Kidney (tissue), 14 donors: ENCODE results near the gene WNT7B. TPM values are rescaled to one million over a fixed set of nuclear protein-coding genes. Genes with fewer than 3 reads are reported as not detected.

ENCODE experiments used
- DNase-seq, 5 donors: peaks; one replicate each; pipeline ENCODE4 v3.0.0-alpha.2; 2013 to 2020
- FAIRE-seq: peaks from 2 replicates; lab custom pipeline; 2012; peaks lifted over from hg19 to GRCh38; lab: Jason Lieb, UNC
- H3K27ac ChIP-seq, 2 donors: one replicate each; pipeline ENCODE4 v1.7.0; 2013; ENCODE audit warnings: low read depth in 2 of 2, low read length in 2 of 2, inconsistent platforms in 1 of 2
- H3K27me3 ChIP-seq: one replicate; pipeline ENCODE4 v1.7.1; 2013; ENCODE audit warnings: low read length, inconsistent platforms; ENCODE audit not compliant: control insufficient read depth, insufficient read depth
- H3K36me3 ChIP-seq, 3 donors: one replicate each; pipeline versions ENCODE4 v1.7.0 to v1.7.1; 2013; ENCODE audit warnings: low read length in 3 of 3, control low read depth in 1 of 3, inconsistent platforms in 1 of 3; ENCODE audit not compliant: insufficient read depth in 3 of 3, control insufficient read depth in 2 of 3
- H3K4me1 ChIP-seq, 3 donors: one replicate each; pipeline versions ENCODE4 v1.7.0 to v1.7.1; 2013; ENCODE audit warnings: low read length in 3 of 3, inconsistent platforms in 1 of 3, low read depth in 1 of 3; ENCODE audit not compliant: control insufficient read depth in 2 of 3, insufficient read depth in 2 of 3
- H3K4me3 ChIP-seq, 3 donors: one replicate each; pipeline versions ENCODE4 v1.7.0 to v1.8.1; 2013; ENCODE audit warnings: low read length in 3 of 3, control low read depth in 1 of 3, inconsistent platforms in 1 of 3
- H3K9ac ChIP-seq, 3 donors: one replicate each; pipeline versions ENCODE4 v1.7.0 to v1.7.1; 2013; ENCODE audit warnings: low read length in 3 of 3, control low read depth in 1 of 3, inconsistent platforms in 1 of 3
- H3K9me3 ChIP-seq, 3 donors: one replicate each; pipeline versions ENCODE4 v1.7.0 to v1.7.1; 2013; ENCODE audit warnings: low read length in 3 of 3, control low read depth in 1 of 3, inconsistent platforms in 1 of 3; ENCODE audit not compliant: control insufficient read depth in 2 of 3, insufficient read depth in 1 of 3
- CTCF ChIP-seq: IDR thresholded peaks from 3 replicates; pipeline ENCODE4 v1.5.1; 2012; ENCODE audit warnings: mild to moderate bottlenecking, moderate library complexity, borderline replicate concordance; ENCODE audit not compliant: insufficient read depth; ENCODE audit errors: extremely low read depth
- intact Hi-C: fragments of 100-400 bp; cut with DNase I; formaldehyde crosslinking; loops from one replicate; pipeline ENCODE4 v1.11.1; 2022
- polyA plus RNA-seq: library from polyadenylated mRNA; stranded (reverse); fragments of 350-450 nt; fragmentation: Illumina TruSeq; extraction: RNeasy Lipid Tissue Mini Kit (QIAGEN cat#74804); gene quantifications from one replicate; pipeline ENCODE4 v1.2.3, GENCODE V29; 2014; ENCODE audit warnings: low read depth, low replicate concordance; ENCODE audit not compliant: insufficient read depth
- total RNA-seq: library from RNA; stranded (reverse); fragmentation: NEBNext Ultra II Directional; extraction: Animal tissue kit (Norgen Biotek cat#: 25700); gene quantifications from one replicate; pipeline ENCODE4 v1.2.1, GENCODE V29; 2021
- donor health status: control.
- donor health status: control.
- donor health status: control.
- donor health status: control.
- donor health status: control.
- donor health status: DM: yes; HTN: yes; CAD: no.
- donor health status: Normal renal cell carcinoma (clear cell type).

WNT7B gene
- total and polyA plus RNA-seq, 2 donors from 2014 or later, result 1.6 to 2.4 TPM

DNA sequence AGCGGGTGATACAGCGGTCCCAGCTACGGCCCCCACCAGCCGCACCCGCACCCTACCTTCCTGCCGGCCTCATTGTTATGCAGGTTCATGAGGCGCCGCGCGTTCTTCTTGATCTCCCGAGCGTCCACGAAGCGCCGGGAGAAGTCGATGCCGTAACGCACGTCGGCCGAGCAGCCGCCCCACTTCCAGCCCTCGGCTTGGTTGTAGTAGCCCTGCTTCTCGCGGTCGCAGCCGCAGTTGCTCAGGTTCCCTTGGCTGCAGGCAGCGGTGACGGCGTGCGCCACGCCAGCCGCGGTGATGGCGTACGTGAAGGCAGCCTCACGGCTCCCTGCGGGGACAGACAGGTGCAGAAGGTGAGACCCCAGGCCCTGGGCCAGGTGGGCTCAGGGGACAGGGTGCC lies 45.9 kb downstream of the WNT7B start:
- no peaks in the 10 kb centered on the region for H3K36me3 ChIP-seq
- FAIRE-seq (no peak), DNase-seq (no peak)
- TF ChIP-seq CTCF, result no peak
- H3K4me3 ChIP-seq, result no peak overlapping the region
- no peak overlapping the region for H3K9ac ChIP-seq
- no peaks in the 10 kb centered on the region for H3K27me3 ChIP-seq
- no peaks in the 10 kb centered on the region for H3K9me3 ChIP-seq
- no peak overlapping the region for H3K27ac ChIP-seq
- intact Hi-C loops, result no loop called here
- peaks cover 0 to 4% (median 0%) of the 10 kb centered on the region in 3 donors for H3K4me1 ChIP-seq

DNA sequence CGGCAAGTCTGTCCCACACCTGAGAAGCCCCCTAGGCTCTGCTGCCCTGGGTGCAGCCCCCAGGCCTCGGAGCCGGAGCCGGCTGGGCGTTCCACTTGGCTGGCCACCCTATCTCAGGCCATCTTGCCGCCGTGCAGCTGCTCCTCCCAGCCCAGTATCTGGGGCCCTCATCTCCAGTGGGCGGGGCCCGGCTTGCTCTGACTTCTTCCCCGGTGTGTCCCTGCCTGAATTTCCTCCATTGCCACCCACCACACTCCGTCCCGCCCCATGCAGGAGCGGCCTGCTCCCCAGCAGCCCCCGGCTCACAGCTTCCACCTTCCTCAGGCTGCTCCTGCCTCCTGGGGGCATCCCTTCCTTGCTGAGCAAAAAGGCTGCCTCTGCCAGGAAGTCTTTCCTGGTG lies 46.6 kb downstream of the WNT7B start:
- H3K9ac ChIP-seq, result no peak overlapping the region
- H3K27me3 ChIP-seq, result no peaks in the 10 kb centered on the region
- no peak overlapping the region for H3K27ac ChIP-seq
- peaks cover 0 to 4% (median 0%) of the 10 kb centered on the region in 3 donors for H3K4me1 ChIP-seq
- no peaks in the 10 kb centered on the region for H3K9me3 ChIP-seq
- TF ChIP-seq CTCF, result no peak
- no peak overlapping the region for H3K4me3 ChIP-seq
- no peaks in the 10 kb centered on the region for H3K36me3 ChIP-seq
- intact Hi-C loops, result no loop called here
- peak in 4 of 5 donors; percentile 42 to 77 (median 45) for DNase-seq
- FAIRE-seq, result no peak

DNA sequence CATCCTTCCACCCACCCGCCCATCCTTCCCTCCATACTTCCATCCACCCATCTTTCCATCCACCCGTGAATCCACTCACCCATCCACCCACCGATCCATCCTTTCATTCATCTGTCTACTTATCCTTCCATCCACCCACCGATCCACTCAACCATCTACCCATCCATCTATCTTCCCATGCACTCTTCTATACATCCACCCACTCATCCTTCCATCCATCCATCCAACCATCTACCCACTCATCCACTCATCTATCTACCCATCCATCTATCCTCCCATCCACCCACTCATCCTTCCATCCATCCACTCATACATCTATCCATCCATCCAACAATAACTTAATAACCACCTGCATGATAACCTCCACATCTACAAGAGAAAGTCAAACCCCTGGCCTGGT lies 47.3 kb downstream of the WNT7B start:
- no peaks in the 10 kb centered on the region for H3K36me3 ChIP-seq
- H3K4me1 ChIP-seq, result no peaks in the 10 kb centered on the region
- DNase-seq (no peak), FAIRE-seq (no peak)
- no peaks in the 10 kb centered on the region for H3K9me3 ChIP-seq
- H3K4me3 ChIP-seq, result no peak overlapping the region
- no peaks in the 10 kb centered on the region for H3K27me3 ChIP-seq
- TF ChIP-seq CTCF, result no peak
- no peak overlapping the region for H3K9ac ChIP-seq
- H3K27ac ChIP-seq, result no peak overlapping the region
- intact Hi-C loops, result no loop called here

GRCh38 chr22:45928726-45929368 lies 48.1 kb downstream of the WNT7B start:
- no peak for TF ChIP-seq CTCF
- intact Hi-C loops, result no loop called here
- H3K27me3 ChIP-seq, result no peaks in the 10 kb centered on the region

More at GRCh38 chr22:45928726-45929368, 48.1 kb downstream of the WNT7B start:
- H3K9ac ChIP-seq, result no peak overlapping the region
- no peak overlapping the region for H3K27ac ChIP-seq
- no peak overlapping the region for H3K4me3 ChIP-seq
- no peaks in the 10 kb centered on the region for H3K36me3 ChIP-seq
- no peak for DNase-seq
- H3K9me3 ChIP-seq, result no peaks in the 10 kb centered on the region
- FAIRE-seq, result no peak
- no peaks in the 10 kb centered on the region for H3K4me1 ChIP-seq
